ENCODE data around the gene PCGF5.

- TF ChIP-seq POLR2A (IDR thresholded peaks at IDR 0.05) (no peak), CTCF (IDR thresholded peaks at IDR 0.05) (no peak)
Measured at GRCh38 chr10:91247360-91248111, 27.1 kb downstream of the PCGF5 start.

Measured in adrenal gland (tissue), 5 donors.